BE2C (cell line): ENCODE results near the gene SHB.

Experiments used
- DNase-seq: peaks from one replicate; pipeline ENCODE4 v3.0.0-alpha.2; 2020
- H3K27me3 ChIP-seq: fragments of 250-450 bp; sonication (Bioruptor Pico); 2 replicates; pipeline ENCODE4 v1.5.1; 2020; ENCODE audit warnings: mild to moderate bottlenecking
- H3K36me3 ChIP-seq: fragments of 250-450 bp; sonication (Bioruptor Pico); 2 replicates; pipeline ENCODE4 v1.5.1; 2020; ENCODE audit warnings: mild to moderate bottlenecking
- H3K4me1 ChIP-seq: fragments of 250-450 bp; sonication (Bioruptor Pico); 2 replicates; pipeline ENCODE4 v1.5.1; 2020
- H3K4me3 ChIP-seq: 2 replicates; pipeline ENCODE4 v1.5.1; 2011; ENCODE audit warnings: low read depth, low read length
- H3K9me3 ChIP-seq: fragments of 250-450 bp; sonication (Bioruptor Pico); 2 replicates; pipeline ENCODE4 v1.5.1; 2020
- CTCF ChIP-seq: IDR thresholded peaks from 2 replicates; pipeline ENCODE4 v1.5.1; 2012; ENCODE audit warnings: mild to moderate bottlenecking, low read depth, low read length

The SHB gene

GRCh38 chr9:37925006-37925405, 144.0 kb downstream of the SHB start:
- peaks cover 20% of the 10 kb centered on the region for H3K4me1 ChIP-seq
- H3K27me3 ChIP-seq = no peaks in the 10 kb centered on the region
- H3K4me3 ChIP-seq = no peak overlapping the region
- no peaks in the 10 kb centered on the region for H3K9me3 ChIP-seq
- no peak for DNase-seq
- H3K36me3 ChIP-seq = peaks cover 14% of the 10 kb centered on the region
- no peak for TF ChIP-seq CTCF

GRCh38 chr9:37924538-37924937, 144.5 kb downstream of the SHB start:
- no peaks in the 10 kb centered on the region for H3K9me3 ChIP-seq
- no peak for DNase-seq
- no peaks in the 10 kb centered on the region for H3K27me3 ChIP-seq
- H3K36me3 ChIP-seq = peaks cover 14% of the 10 kb centered on the region
- peaks cover 20% of the 10 kb centered on the region for H3K4me1 ChIP-seq
- no peak for TF ChIP-seq CTCF
- H3K4me3 ChIP-seq = no peak overlapping the region

- H3K27me3 ChIP-seq = no peaks in the 10 kb centered on the region
- H3K4me1 ChIP-seq = peaks cover 20% of the 10 kb centered on the region
- no peak overlapping the region for H3K4me3 ChIP-seq
- no peaks in the 10 kb centered on the region for H3K9me3 ChIP-seq
- no peak for TF ChIP-seq CTCF
- H3K36me3 ChIP-seq = peaks cover 12% of the 10 kb centered on the region
- no peak for DNase-seq
These were observed 145.1 kb downstream of the SHB start for GRCh38 chr9:37923796-37924427.

- DNase-seq = no peak
- Histone ChIP-seq H3K27me3 (no peaks in the 10 kb centered on the region), H3K36me3 (peaks cover 7% of the 10 kb centered on the region), H3K4me3 (no peak overlapping the region), H3K4me1 (peaks cover 20% of the 10 kb centered on the region), H3K9me3 (no peaks in the 10 kb centered on the region)
- no peak for TF ChIP-seq CTCF
These were observed 145.8 kb downstream of the SHB start for GRCh38 chr9:37923118-37923795.

- Histone ChIP-seq H3K4me3 (no peak overlapping the region), H3K4me1 (peaks cover 20% of the 10 kb centered on the region), H3K9me3 (no peaks in the 10 kb centered on the region), H3K36me3 (peaks cover 12% of the 10 kb centered on the region), H3K27me3 (no peaks in the 10 kb centered on the region)
- TF ChIP-seq CTCF = no peak
- no peak for DNase-seq
These were observed 146.5 kb downstream of the SHB start for GRCh38 chr9:37922363-37923117.
